ENCODE measurements around the gene NUDT21. TPM values are rescaled to one million over a fixed set of nuclear protein-coding genes. Genes with fewer than 3 reads are reported as not detected.

NUDT21 gene
- total and polyA plus RNA-seq, 10 of the 15 experiments (the other 5 are each of a cell fraction or from before 2014, with no cell fraction given), result 70.1 to 229 (median 127) TPM

- CTCF ChIA-PET, result no interaction called here
- Histone ChIP-seq H3K4me2 (ENCODE audit: control insufficient read depth, insufficient read depth) (no peak overlapping the region), H3K79me2 (ENCODE audit: control insufficient read depth, insufficient read depth, low read length) (no peaks in the 10 kb centered on the region), H3K36me3 (ENCODE audit: control insufficient read depth in 2 of 2, insufficient read depth in 2 of 2, low read length in 1 of 2) (peaks cover 13 to 23% of the 10 kb centered on the region in 2 experiments), H3K4me3 (no peak overlapping the region), H3K9me3 (replicated peaks; ENCODE audit: control insufficient read depth, insufficient read depth, low read length) (no peaks in the 10 kb centered on the region), H2AFZ (ENCODE audit: control insufficient read depth, low read depth, low read length) (no peak overlapping the region), H3K4me1 (ENCODE audit: control insufficient read depth, insufficient read depth, low read length) (no peaks in the 10 kb centered on the region), H3K27ac (ENCODE audit: control insufficient read depth, insufficient read depth) (no peak overlapping the region), H4K20me1 (ENCODE audit: control insufficient read depth, insufficient read depth) (no peaks in the 10 kb centered on the region), H3K9ac (ENCODE audit: control insufficient read depth, insufficient read depth, low read length) (no peak overlapping the region), H3K27me3 (replicated peaks in 1 of 2; ENCODE audit: control insufficient read depth in 2 of 2, insufficient read depth in 2 of 2, low read length in 1 of 2) (no peaks in the 10 kb centered on the region)
- SMC1A ChIA-PET (ENCODE audit: uncharacterized antibody, unreplicated experiment), result no interaction called here
- in situ Hi-C loops (cut with MboI), result no loop called here
- no peak for DNase-seq (ENCODE audit: low read depth, low spot score)
- ATAC-seq, result no peak
- POLR2A ChIA-PET, result interaction anchor here (0.7 kb wide), 1 partner anchor 21 kb away, joined by 3 read pairs; no protein-coding TSS in a partner anchor
- no TSS peak for BruUV-seq (replicated peaks)
- FAIRE-seq, result no peak
- RAD21 ChIA-PET (ENCODE audit: unreplicated experiment), result no interaction called here
- 69% methylated on average over 4 of the region's 4 CpGs for WGBS (ENCODE audit: insufficient coverage, insufficient replicate concordance, low lambda C conversion rate, missing lambda C conversion rate)
- no peak for TF ChIP-seq ESRRA (IDR thresholded peaks at IDR 0.05; ENCODE audit: low read length)
- TF ChIP-seq BACH1 (IDR thresholded peaks at IDR 0.05; ENCODE audit: borderline replicate concordance), result no peak
- no peak for TF ChIP-seq FOXK2 (IDR thresholded peaks at IDR 0.05)
- TF ChIP-seq SREBF1 (IDR thresholded peaks at IDR 0.05; ENCODE audit: low read length), result no peak
- TF ChIP-seq ZNF592 (IDR thresholded peaks at IDR 0.05), result no peak
- intact Hi-C loops (cut with micrococcal nuclease; ENCODE audit: unreplicated experiment), result no loop called here
These were observed 45.0 kb downstream of the NUDT21 start for GRCh38 chr16:56405977-56406672.

Data from GM12878 (cell line).